H1 (cell line): ENCODE measurements around the gene SYF2. TPM values are rescaled to one million over a fixed set of nuclear protein-coding genes. Genes with fewer than 3 reads are reported as not detected.

ENCODE experiments used
- CHD1 ChIP-seq: IDR thresholded peaks from 2 replicates; pipeline ENCODE4 v1.6.1; 2012; ENCODE audit warnings: low read depth, low read length, improper control_type of control experiment
- CHD2 ChIP-seq: IDR thresholded peaks from 2 replicates; pipeline ENCODE4 v1.6.1; 2012; ENCODE audit warnings: low read length, improper control_type of control experiment
- GTF2F1 ChIP-seq: IDR thresholded peaks from 2 replicates; pipeline ENCODE4 v1.6.1; 2012; ENCODE audit warnings: low read depth, low read length, improper control_type of control experiment, borderline replicate concordance
- PHF8 ChIP-seq: fragments of 200-600 bp; sonication (generic); conservative IDR thresholded peaks from 2 replicates; pipeline ENCODE4 v1.7.1; 2012; ENCODE audit warnings: low read depth, mild to moderate bottlenecking, inconsistent platforms, low read length, moderate library complexity
- RBBP5 ChIP-seq: IDR thresholded peaks from 2 replicates; pipeline ENCODE4 v1.7.1; 2012; ENCODE audit warnings: low read depth, mild to moderate bottlenecking, inconsistent platforms, low read length, moderate library complexity, borderline replicate concordance
- polyA plus RNA-seq, 7 experiments: library from polyadenylated mRNA; depleted of rRNA in 3 of 7; stranded (reverse) in 5 of 7; unstranded in 2 of 7; fragments of >200 nt in 5 of 7; fragments of 200-250 nt in 2 of 7; gene quantifications; 1 replicate in 5 of 7; 2 replicates in 1 of 7; 4 replicates in 1 of 7; pipeline versions ENCODE4 v1.2.1 to v1.2.3, GENCODE V29; 2011 to 2013; ENCODE audit warnings: missing spikeins in 2 of 7, mixed read lengths in 2 of 7
- total RNA-seq: library from RNA; stranded (reverse); fragmentation: NEBNext Ultra II Directional; extraction: Animal tissue kit (Norgen Biotek cat#: 25700); gene quantifications from 2 replicates; pipeline ENCODE4 v1.2.1, GENCODE V29; 2021
- TF ChIP-seq, protein P1 (sequence below): fragments of 300-600 bp; sonication (generic); IDR thresholded peaks from 2 replicates; pipeline ENCODE4 v1.7.1; 2012; ENCODE audit warnings: low read length, moderate library complexity, mild to moderate bottlenecking, inconsistent platforms; ENCODE audit not compliant: insufficient replicate concordance

The SYF2 gene
- total and polyA plus RNA-seq, 2 of the 8 experiments (the other 6 are each of a cell fraction or from before 2014, with no cell fraction given): 7.5 to 33.0 TPM

DNA sequence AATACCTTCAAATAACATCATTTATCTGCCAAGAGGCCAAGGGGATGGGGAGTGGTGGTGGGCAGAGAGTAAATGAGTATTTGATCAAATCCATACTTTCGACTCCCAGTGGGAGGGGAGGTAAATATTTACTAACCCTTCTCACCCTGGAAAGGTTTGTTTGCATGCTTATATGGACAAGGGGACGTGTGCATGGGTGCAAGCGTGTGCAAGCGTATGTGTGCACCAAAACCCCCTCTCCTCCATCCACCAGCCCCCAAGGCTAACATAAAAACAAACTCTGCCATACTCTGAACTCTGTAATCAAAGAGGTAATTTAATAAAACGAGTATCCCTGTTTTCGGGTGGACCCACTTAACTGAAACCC lies 58.0 kb downstream of the SYF2 start (continued):
- TF ChIP-seq, protein P1, sequence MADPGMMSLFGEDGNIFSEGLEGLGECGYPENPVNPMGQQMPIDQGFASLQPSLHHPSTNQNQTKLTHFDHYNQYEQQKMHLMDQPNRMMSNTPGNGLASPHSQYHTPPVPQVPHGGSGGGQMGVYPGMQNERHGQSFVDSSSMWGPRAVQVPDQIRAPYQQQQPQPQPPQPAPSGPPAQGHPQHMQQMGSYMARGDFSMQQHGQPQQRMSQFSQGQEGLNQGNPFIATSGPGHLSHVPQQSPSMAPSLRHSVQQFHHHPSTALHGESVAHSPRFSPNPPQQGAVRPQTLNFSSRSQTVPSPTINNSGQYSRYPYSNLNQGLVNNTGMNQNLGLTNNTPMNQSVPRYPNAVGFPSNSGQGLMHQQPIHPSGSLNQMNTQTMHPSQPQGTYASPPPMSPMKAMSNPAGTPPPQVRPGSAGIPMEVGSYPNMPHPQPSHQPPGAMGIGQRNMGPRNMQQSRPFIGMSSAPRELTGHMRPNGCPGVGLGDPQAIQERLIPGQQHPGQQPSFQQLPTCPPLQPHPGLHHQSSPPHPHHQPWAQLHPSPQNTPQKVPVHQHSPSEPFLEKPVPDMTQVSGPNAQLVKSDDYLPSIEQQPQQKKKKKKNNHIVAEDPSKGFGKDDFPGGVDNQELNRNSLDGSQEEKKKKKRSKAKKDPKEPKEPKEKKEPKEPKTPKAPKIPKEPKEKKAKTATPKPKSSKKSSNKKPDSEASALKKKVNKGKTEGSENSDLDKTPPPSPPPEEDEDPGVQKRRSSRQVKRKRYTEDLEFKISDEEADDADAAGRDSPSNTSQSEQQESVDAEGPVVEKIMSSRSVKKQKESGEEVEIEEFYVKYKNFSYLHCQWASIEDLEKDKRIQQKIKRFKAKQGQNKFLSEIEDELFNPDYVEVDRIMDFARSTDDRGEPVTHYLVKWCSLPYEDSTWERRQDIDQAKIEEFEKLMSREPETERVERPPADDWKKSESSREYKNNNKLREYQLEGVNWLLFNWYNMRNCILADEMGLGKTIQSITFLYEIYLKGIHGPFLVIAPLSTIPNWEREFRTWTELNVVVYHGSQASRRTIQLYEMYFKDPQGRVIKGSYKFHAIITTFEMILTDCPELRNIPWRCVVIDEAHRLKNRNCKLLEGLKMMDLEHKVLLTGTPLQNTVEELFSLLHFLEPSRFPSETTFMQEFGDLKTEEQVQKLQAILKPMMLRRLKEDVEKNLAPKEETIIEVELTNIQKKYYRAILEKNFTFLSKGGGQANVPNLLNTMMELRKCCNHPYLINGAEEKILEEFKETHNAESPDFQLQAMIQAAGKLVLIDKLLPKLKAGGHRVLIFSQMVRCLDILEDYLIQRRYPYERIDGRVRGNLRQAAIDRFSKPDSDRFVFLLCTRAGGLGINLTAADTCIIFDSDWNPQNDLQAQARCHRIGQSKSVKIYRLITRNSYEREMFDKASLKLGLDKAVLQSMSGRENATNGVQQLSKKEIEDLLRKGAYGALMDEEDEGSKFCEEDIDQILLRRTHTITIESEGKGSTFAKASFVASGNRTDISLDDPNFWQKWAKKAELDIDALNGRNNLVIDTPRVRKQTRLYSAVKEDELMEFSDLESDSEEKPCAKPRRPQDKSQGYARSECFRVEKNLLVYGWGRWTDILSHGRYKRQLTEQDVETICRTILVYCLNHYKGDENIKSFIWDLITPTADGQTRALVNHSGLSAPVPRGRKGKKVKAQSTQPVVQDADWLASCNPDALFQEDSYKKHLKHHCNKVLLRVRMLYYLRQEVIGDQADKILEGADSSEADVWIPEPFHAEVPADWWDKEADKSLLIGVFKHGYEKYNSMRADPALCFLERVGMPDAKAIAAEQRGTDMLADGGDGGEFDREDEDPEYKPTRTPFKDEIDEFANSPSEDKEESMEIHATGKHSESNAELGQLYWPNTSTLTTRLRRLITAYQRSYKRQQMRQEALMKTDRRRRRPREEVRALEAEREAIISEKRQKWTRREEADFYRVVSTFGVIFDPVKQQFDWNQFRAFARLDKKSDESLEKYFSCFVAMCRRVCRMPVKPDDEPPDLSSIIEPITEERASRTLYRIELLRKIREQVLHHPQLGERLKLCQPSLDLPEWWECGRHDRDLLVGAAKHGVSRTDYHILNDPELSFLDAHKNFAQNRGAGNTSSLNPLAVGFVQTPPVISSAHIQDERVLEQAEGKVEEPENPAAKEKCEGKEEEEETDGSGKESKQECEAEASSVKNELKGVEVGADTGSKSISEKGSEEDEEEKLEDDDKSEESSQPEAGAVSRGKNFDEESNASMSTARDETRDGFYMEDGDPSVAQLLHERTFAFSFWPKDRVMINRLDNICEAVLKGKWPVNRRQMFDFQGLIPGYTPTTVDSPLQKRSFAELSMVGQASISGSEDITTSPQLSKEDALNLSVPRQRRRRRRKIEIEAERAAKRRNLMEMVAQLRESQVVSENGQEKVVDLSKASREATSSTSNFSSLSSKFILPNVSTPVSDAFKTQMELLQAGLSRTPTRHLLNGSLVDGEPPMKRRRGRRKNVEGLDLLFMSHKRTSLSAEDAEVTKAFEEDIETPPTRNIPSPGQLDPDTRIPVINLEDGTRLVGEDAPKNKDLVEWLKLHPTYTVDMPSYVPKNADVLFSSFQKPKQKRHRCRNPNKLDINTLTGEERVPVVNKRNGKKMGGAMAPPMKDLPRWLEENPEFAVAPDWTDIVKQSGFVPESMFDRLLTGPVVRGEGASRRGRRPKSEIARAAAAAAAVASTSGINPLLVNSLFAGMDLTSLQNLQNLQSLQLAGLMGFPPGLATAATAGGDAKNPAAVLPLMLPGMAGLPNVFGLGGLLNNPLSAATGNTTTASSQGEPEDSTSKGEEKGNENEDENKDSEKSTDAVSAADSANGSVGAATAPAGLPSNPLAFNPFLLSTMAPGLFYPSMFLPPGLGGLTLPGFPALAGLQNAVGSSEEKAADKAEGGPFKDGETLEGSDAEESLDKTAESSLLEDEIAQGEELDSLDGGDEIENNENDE: no peak
- TF ChIP-seq CHD2 (no peak), RBBP5 (no peak), CHD1 (no peak), PHF8 (no peak), GTF2F1 (no peak)
